GM12874 (cell line): ENCODE results near the gene SIN3B.

Experiments used
- TF ChIP-seq, protein P1 (sequence below): IDR thresholded peaks from 2 replicates; pipeline ENCODE4 v1.5.1; 2011; ENCODE audit warnings: low read depth, mild to moderate bottlenecking, control low read depth, low read length, moderate library complexity; ENCODE audit not compliant: insufficient read depth

The SIN3B gene

DNA sequence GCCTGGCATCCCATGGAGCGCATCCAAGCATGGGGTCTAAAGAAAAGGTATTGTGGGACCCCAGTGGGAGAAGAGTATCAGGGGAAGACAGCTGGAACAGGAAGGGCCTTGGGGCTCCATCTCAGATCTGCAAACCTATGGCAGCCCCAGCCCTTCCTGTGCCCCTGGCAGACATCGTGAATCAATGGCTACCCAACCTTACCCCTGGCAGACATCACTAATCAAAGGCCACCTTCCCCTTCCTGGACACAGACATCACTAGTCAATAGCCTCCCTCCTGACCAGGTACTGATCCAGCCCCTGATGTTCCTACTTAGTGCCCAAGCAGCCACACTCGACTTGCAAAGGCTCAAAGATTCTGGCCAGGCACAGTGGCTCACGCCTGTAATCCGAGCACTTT lies 75.4 kb downstream of the SIN3B start:
- TF ChIP-seq, protein P1, sequence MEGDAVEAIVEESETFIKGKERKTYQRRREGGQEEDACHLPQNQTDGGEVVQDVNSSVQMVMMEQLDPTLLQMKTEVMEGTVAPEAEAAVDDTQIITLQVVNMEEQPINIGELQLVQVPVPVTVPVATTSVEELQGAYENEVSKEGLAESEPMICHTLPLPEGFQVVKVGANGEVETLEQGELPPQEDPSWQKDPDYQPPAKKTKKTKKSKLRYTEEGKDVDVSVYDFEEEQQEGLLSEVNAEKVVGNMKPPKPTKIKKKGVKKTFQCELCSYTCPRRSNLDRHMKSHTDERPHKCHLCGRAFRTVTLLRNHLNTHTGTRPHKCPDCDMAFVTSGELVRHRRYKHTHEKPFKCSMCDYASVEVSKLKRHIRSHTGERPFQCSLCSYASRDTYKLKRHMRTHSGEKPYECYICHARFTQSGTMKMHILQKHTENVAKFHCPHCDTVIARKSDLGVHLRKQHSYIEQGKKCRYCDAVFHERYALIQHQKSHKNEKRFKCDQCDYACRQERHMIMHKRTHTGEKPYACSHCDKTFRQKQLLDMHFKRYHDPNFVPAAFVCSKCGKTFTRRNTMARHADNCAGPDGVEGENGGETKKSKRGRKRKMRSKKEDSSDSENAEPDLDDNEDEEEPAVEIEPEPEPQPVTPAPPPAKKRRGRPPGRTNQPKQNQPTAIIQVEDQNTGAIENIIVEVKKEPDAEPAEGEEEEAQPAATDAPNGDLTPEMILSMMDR, result no peak

DNA sequence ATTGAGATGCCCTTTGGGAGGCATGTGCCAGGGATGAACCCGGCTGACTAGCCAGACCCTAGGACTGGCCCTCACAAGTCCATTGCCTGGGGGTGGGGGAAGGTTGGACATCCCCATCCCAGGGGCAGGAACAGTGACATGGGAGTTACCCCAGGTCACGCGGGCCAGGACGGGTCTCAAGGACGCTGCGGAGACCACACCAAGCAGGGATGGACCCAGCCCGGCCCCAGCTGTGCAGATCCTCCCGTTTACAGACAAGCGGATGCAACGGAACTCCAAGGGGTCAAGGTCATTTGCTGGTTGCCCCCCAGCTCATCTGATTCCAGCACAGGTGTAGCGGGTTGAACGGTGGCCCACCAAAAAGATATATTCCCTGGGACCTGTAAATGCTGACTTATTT lies 79.6 kb downstream of the SIN3B start:
- TF ChIP-seq, protein P1, result no peak

DNA sequence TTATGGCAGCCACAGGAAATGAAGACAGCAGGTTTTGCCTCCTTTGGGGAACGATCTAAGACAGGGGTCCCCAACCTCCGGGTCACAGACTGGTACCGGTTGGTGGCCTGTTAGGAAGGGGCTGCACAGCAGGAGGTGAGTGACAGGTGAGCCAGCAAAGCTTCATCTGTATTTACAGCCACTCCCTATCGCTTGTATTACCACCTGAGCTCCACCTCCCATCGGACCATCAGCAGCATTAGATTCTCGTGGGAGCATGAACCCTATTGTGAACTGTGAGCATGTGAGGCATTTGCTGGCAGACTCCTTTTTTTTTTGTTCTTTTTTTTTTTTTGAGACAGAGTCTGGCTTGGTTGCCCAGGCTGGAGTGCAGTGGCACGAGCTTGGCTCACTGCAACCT lies 81.8 kb downstream of the SIN3B start:
- TF ChIP-seq, protein P1, result no peak

DNA sequence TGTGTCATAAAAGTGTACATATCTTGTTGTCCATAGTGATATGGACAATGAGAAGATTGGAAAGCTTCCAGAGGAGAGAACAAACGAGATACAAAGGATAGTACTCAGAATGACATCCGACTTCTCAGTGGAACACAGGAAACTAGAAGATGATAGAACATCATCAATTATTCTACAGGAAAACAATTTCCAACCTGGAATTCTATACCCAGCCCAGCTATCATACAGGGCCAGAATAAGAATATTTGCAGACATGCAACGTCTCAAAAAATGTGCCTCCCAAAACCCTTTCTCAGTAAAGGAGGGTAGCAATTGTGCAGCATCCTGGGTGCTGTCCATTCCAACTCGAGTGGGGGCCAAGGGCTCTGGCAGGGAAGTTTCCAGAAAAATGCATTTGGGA lies 83.6 kb downstream of the SIN3B start:
- TF ChIP-seq, protein P1, result no peak

DNA sequence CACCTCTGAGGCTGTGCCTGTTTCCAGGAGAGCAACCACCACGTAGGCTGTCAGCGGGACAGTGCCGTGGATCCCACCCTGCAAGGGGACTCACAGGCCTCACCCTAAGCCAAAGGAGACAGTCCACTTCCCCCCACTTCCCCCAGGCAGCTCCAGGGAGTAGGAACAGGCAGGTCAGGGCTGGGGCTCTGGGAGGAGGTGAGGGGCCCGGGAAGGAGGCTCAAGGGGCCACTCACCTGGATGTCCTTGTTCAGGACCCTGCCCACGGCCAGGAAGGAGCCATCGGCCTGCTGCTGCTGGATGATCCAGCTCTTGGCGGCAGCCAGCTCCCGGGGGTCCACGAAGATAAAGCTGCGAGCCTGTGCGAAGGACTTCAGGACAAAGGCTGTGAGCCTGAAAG lies 85.2 kb downstream of the SIN3B start:
- TF ChIP-seq, protein P1, result no peak

DNA sequence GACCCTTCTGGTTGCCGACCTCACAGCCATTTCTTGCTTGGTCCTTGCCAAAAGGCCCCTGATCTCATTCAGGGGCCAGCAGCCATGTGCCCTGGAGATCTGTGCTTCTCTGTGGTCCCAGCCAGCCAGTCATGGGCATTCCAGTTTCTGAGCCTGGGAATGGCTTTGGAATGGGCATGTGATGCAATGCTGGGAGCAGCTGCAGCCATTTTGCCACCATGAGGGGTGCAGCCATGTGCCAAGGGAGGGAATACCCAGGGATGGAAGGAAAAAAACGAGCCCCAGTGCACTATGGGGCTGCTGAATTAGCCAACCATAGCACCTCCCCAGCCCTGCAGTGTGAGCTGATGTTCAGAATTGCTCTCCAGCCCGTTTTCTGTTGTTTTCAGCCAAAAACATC lies 85.9 kb downstream of the SIN3B start:
- TF ChIP-seq, protein P1, result no peak

DNA sequence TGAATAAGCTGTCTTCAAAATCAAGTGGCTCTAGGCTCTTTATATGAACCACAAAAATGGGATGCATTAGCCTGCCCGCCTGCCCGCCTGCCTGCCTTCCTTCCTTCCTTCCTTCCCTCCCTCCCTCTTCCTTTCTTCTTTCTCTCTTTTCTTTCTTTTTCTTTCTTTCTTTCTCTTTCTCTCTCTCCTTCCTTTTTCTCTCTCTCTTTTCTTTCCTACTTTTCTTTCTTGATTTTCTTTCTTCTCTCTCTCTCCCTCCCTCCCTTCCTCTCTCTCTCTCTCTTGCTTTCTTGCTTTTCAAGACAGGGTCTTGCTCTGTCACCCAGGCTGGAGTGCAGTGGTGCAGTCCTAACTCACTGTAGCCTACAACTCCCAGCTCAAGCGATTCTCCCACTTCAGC lies 86.5 kb downstream of the SIN3B start:
- TF ChIP-seq, protein P1, result no peak

DNA sequence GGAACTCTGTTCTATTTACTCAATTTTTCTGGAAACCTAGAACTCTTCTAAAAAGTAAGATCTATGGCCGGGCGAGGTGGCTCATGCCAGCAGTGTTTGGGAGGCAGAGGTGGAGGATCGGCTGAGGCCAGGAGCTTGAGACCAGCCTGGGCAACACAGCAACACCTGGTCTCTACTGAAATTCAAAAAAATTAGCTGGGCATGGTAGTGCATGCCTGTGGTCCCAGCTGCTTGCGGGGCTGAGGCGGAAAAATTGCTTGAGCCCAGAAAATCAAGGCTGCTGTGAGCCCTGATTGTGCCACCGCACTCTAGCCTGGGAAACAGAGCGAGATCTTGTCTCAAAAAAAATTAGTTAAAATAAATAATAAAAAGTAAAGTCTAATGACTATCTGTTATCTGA lies 88.2 kb downstream of the SIN3B start:
- TF ChIP-seq, protein P1, result no peak
